HepG2 (cell line): ENCODE measurements around the gene SOX12. TPM values are rescaled to one million over a fixed set of nuclear protein-coding genes. Genes with fewer than 3 reads are reported as not detected.
A peak's percentile ranks its signal among the peaks of the same experiment; 100 is the strongest.

Experiments
- ATAD3A ChIP-seq: sonication (generic); formaldehyde crosslinking; IDR thresholded peaks from 2 replicates; pipeline ENCODE4 v1.4.0; 2020; ENCODE audit warnings: missing genetic modification reagents
- CBX1 ChIP-seq: IDR thresholded peaks from one replicate; pipeline ENCODE4 v1.6.1; 2016; ENCODE audit warnings: antibody characterized with exemption, low read depth
- HOXA5 ChIP-seq: sonication (generic); formaldehyde crosslinking; IDR thresholded peaks from 2 replicates; pipeline ENCODE4 v1.4.0; 2020; ENCODE audit warnings: missing genetic modification reagents
- MAFF ChIP-seq: IDR thresholded peaks from 2 replicates; pipeline ENCODE4 v1.6.1; 2011; ENCODE audit warnings: low read depth, low read length, improper control_type of control experiment
- MAFG ChIP-seq: sonication (generic); formaldehyde crosslinking; IDR thresholded peaks from 2 replicates; pipeline ENCODE4 v1.5.1; 2020; ENCODE audit warnings: mild to moderate bottlenecking, missing genetic modification reagents
- MAX ChIP-seq: IDR thresholded peaks from 2 replicates; pipeline ENCODE4 v1.6.1; 2012; ENCODE audit warnings: inconsistent platforms
- MIXL1 ChIP-seq: IDR thresholded peaks from 2 replicates; pipeline ENCODE4 v1.6.1; 2016
- NFKB2 ChIP-seq: sonication (generic); formaldehyde crosslinking; IDR thresholded peaks from 2 replicates; pipeline ENCODE4 v1.4.0; 2020; ENCODE audit warnings: missing genetic modification reagents, borderline replicate concordance
- NFKBIZ ChIP-seq: IDR thresholded peaks from 2 replicates; pipeline ENCODE4 v1.6.1; 2018; ENCODE audit warnings: missing genetic modification reagents, missing compliant biosample characterization
- NFRKB ChIP-seq: fragments of 450-650 bp; IDR thresholded peaks from 2 replicates; pipeline ENCODE4 v1.6.1; 2017
- NFYC ChIP-seq: IDR thresholded peaks from 2 replicates; pipeline ENCODE4 v1.6.1; 2016; ENCODE audit warnings: missing genetic modification reagents, missing compliant biosample characterization
- NKX3-1 ChIP-seq: sonication (generic); formaldehyde crosslinking; IDR thresholded peaks from 2 replicates; pipeline ENCODE4 v1.5.0; 2020; ENCODE audit warnings: missing genetic modification reagents
- NR2F1 ChIP-seq, 2 experiments: fragments of 450-650 bp in 1 of 2; formaldehyde crosslinking in 1 of 2; IDR thresholded peaks; 2 replicates each; pipeline versions ENCODE4 v1.5.0 to v1.6.1; 2016 to 2020; ENCODE audit warnings: mild to moderate bottlenecking in 1 of 2, missing compliant biosample characterization in 1 of 2, missing genetic modification reagents in 1 of 2, moderate library complexity in 1 of 2
- PHF8 ChIP-seq: sonication (generic); formaldehyde crosslinking; IDR thresholded peaks from 2 replicates; pipeline ENCODE4 v1.5.0; 2020; ENCODE audit warnings: missing genetic modification reagents
- SNRNP70 ChIP-seq: fragments of 200-400 bp; formaldehyde crosslinking; IDR thresholded peaks from 2 replicates; pipeline ENCODE4 v1.6.1; 2017; ENCODE audit warnings: mild to moderate bottlenecking, low read depth, low read length, moderate library complexity
- TBX2 ChIP-seq: sonication (generic); formaldehyde crosslinking; IDR thresholded peaks from 2 replicates; pipeline ENCODE4 v1.5.0; 2020; ENCODE audit warnings: missing genetic modification reagents, mild to moderate bottlenecking, borderline replicate concordance
- ZFP36L1 ChIP-seq: sonication (generic); formaldehyde crosslinking; IDR thresholded peaks from 2 replicates; pipeline ENCODE4 v1.8.0; 2022; ENCODE audit warnings: mild to moderate bottlenecking, missing genetic modification reagents, moderate library complexity
- ZMAT3 ChIP-seq: sonication (generic); formaldehyde crosslinking; conservative IDR thresholded peaks from 2 replicates; pipeline ENCODE4 v1.7.0; 2021; ENCODE audit warnings: missing genetic modification reagents
- ZNF256 ChIP-seq: sonication (generic); formaldehyde crosslinking; conservative IDR thresholded peaks from 2 replicates; pipeline ENCODE4 v1.4.0; 2020; ENCODE audit warnings: missing genetic modification reagents
- ZNF547 ChIP-seq: sonication (generic); formaldehyde crosslinking; IDR thresholded peaks from 2 replicates; pipeline ENCODE4 v1.5.1; 2020; ENCODE audit warnings: mild to moderate bottlenecking, missing genetic modification reagents
- ZNF749 ChIP-seq: sonication (generic); formaldehyde crosslinking; IDR thresholded peaks from 2 replicates; pipeline ENCODE4 v1.8.0; 2022; ENCODE audit warnings: mild to moderate bottlenecking, missing genetic modification reagents, moderate library complexity, borderline replicate concordance
- polyA plus RNA-seq, 8 experiments: library from polyadenylated mRNA; depleted of rRNA in 3 of 8; stranded (reverse) in 7 of 8; unstranded in 1 of 8; fragments of >200 nt; fragmentation: Illumina TruSeq in 4 of 8; extraction: Trizol in 4 of 8; gene quantifications; 2 replicates each; pipeline versions ENCODE4 v1.2.1 to v1.2.3, GENCODE V29; 2011 to 2016; ENCODE audit warnings: low read depth in 4 of 8, missing spikeins in 1 of 8, mixed read lengths in 1 of 8; ENCODE audit not compliant: insufficient read depth in 1 of 8
- total RNA-seq, 5 experiments: library from RNA; depleted of rRNA; stranded (reverse); fragments of >200 nt; fragmentation: Illumina TruSeq; extraction: Trizol; gene quantifications; 2 replicates each; pipeline ENCODE4 v1.2.3, GENCODE V29; 2016; ENCODE audit warnings: low read depth in 1 of 5
- TF ChIP-seq, protein P1 (sequence below): sonication (generic); formaldehyde crosslinking; IDR thresholded peaks from 2 replicates; pipeline ENCODE4 v1.4.0; 2020; ENCODE audit warnings: missing genetic modification reagents, mild to moderate bottlenecking, borderline replicate concordance
- TF ChIP-seq, protein P2 (sequence below): sonication (generic); formaldehyde crosslinking; IDR thresholded peaks from 2 replicates; pipeline ENCODE4 v1.4.0; 2020; ENCODE audit warnings: mild to moderate bottlenecking, low read depth, missing genetic modification reagents
- TF ChIP-seq, protein P3 (sequence below): sonication (generic); formaldehyde crosslinking; IDR thresholded peaks from 2 replicates; pipeline ENCODE4 v1.4.0; 2020; ENCODE audit warnings: mild to moderate bottlenecking, missing genetic modification reagents, borderline replicate concordance
- TF ChIP-seq, protein P4 (sequence below): sonication (generic); formaldehyde crosslinking; IDR thresholded peaks from 2 replicates; pipeline ENCODE4 v1.5.1; 2020; ENCODE audit warnings: missing genetic modification reagents, mild to moderate bottlenecking, borderline replicate concordance

The SOX12 gene
- total and polyA plus RNA-seq, 2 of the 13 experiments (the other 11 are each of a cell fraction or from before 2014, with no cell fraction given): 10.0 to 18.7 TPM

DNA sequence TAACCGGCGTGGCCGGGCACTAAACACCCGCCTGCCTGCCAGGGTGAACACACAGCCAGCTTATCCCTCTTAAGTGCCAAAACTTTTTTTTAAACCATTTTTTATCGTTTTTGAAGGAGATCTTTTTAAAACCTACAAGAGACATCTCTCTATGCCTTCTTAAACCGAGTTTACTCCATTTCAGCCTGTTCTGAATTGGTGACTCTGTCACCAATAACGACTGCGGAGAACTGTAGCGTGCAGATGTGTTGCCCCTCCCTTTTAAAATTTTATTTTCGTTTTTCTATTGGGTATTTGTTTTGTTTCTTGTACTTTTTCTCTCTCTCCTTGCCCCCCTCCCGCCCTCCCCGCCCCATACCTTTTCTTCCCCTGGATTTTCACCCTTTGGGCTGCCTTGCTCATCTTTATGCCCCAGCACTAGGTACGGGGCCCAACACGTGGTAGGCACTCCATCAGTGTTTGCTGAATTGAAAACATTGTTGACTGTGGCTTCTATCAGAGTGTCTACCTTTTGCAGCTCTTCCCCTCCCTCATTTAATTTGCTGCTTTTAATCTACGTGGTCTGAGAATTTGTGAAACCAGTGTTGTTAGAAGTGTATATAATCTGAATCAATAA lies 26.5 kb upstream of the SOX12 start (continued):
- TF ChIP-seq ZNF749 (CRISPR knock-in tag) (peak; percentile 70; the same call in 1 of the 2 replicates), NFKBIZ (CRISPR knock-in tag) (no peak), MIXL1 (no peak; the same call in 1 of the 2 replicates), NFRKB (no peak), PHF8 (no peak), SNRNP70 (no peak), ATAD3A (no peak), ZMAT3 (0 out of 2 replicates have a peak, but pooled peaks have one; percentile 55), NFKB2 (no peak), MAFF (no peak), MAFG (CRISPR knock-in tag) (no peak), ZNF256 (no peak), HOXA5 (CRISPR knock-in tag) (0 out of 2 replicates have a peak, but pooled peaks have one; percentile 18), ZNF547 (CRISPR knock-in tag) (no peak), NKX3-1 (no peak), TBX2 (CRISPR knock-in tag) (no peak), NR2F1 (CRISPR knock-in tag; IDR thresholded peaks at IDR 0.05) (no peak), MAX (peak; percentile 35; the same call in 1 of the 2 replicates), CBX1 (no peak), NFYC (CRISPR knock-in tag) (no peak), ZFP36L1 (CRISPR knock-in tag) (no peak; the same call in 1 of the 2 replicates)
- TF ChIP-seq, protein P1, sequence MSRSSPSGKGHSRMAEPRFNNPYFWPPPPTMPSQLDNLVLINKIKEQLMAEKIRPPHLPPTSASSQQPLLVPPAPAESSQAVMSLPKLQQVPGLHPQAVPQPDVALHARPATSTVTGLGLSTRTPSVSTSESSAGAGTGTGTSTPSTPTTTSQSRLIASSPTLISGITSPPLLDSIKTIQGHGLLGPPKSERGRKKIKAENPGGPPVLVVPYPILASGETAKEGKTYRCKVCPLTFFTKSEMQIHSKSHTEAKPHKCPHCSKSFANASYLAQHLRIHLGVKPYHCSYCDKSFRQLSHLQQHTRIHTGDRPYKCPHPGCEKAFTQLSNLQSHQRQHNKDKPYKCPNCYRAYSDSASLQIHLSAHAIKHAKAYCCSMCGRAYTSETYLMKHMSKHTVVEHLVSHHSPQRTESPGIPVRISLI (CRISPR knock-in tag): no peak
- TF ChIP-seq, protein P2, sequence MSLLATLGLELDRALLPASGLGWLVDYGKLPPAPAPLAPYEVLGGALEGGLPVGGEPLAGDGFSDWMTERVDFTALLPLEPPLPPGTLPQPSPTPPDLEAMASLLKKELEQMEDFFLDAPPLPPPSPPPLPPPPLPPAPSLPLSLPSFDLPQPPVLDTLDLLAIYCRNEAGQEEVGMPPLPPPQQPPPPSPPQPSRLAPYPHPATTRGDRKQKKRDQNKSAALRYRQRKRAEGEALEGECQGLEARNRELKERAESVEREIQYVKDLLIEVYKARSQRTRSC: no peak
- TF ChIP-seq, protein P3, sequence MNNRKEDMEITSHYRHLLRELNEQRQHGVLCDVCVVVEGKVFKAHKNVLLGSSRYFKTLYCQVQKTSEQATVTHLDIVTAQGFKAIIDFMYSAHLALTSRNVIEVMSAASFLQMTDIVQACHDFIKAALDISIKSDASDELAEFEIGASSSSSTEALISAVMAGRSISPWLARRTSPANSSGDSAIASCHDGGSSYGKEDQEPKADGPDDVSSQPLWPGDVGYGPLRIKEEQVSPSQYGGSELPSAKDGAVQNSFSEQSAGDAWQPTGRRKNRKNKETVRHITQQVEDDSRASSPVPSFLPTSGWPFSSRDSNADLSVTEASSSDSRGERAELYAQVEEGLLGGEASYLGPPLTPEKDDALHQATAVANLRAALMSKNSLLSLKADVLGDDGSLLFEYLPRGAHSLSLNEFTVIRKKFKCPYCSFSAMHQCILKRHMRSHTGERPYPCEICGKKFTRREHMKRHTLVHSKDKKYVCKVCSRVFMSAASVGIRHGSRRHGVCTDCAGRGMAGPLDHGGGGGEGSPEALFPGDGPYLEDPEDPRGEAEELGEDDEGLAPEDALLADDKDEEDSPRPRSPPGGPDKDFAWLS (CRISPR knock-in tag): 0 out of 2 replicates have a peak, but pooled peaks have one; percentile 17
- TF ChIP-seq, protein P4, sequence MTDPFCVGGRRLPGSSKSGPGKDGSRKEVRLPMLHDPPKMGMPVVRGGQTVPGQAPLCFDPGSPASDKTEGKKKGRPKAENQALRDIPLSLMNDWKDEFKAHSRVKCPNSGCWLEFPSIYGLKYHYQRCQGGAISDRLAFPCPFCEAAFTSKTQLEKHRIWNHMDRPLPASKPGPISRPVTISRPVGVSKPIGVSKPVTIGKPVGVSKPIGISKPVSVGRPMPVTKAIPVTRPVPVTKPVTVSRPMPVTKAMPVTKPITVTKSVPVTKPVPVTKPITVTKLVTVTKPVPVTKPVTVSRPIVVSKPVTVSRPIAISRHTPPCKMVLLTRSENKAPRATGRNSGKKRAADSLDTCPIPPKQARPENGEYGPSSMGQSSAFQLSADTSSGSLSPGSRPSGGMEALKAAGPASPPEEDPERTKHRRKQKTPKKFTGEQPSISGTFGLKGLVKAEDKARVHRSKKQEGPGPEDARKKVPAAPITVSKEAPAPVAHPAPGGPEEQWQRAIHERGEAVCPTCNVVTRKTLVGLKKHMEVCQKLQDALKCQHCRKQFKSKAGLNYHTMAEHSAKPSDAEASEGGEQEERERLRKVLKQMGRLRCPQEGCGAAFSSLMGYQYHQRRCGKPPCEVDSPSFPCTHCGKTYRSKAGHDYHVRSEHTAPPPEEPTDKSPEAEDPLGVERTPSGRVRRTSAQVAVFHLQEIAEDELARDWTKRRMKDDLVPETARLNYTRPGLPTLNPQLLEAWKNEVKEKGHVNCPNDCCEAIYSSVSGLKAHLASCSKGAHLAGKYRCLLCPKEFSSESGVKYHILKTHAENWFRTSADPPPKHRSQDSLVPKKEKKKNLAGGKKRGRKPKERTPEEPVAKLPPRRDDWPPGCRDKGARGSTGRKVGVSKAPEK (CRISPR knock-in tag): no peak
